GM21515 (cell line): ENCODE measurements around the gene PRSS57.
"Not testable (repeated sequence)": the region's sequence is repeated elsewhere in the genome, so short reads cannot be mapped to it uniquely, and the experiment has no call there.

Experiments
- ATAC-seq: cut with Tn5 transposase; IDR thresholded peaks from one replicate; pipeline ENCODE4 v1.9.1; 2021; ENCODE audit not compliant: unreplicated experiment

Gene PRSS57

GRCh38 chr19:695352-695949 is at the start of gene PRSS57:
Gene PRSS57, minus strand, starts transcription at chr19:695452. Its CDS starts 22 bp downstream, at chr19:695430.
- ATAC-seq: no peak

- no peak for ATAC-seq
Observed at GRCh38 chr19:743168-743687, 48.0 kb upstream of the PRSS57 start.

- no peak for ATAC-seq
Observed at GRCh38 chr19:742540-743075, 47.4 kb upstream of the PRSS57 start.

GRCh38 chr19:741506-742131 is 46.4 kb upstream of the PRSS57 start:
- ATAC-seq: no peak

GRCh38 chr19:740816-741505 is 45.7 kb upstream of the PRSS57 start:
- ATAC-seq: not testable (repeated sequence)

- no peak for ATAC-seq
Observed at GRCh38 chr19:739998-740715, 44.9 kb upstream of the PRSS57 start.

GRCh38 chr19:738509-739128 is 43.4 kb upstream of the PRSS57 start:
- ATAC-seq: no peak

- no peak for ATAC-seq
Observed at GRCh38 chr19:737591-738093, 42.4 kb upstream of the PRSS57 start.

- no peak for ATAC-seq
Observed at GRCh38 chr19:736125-736524, 40.9 kb upstream of the PRSS57 start.

GRCh38 chr19:734716-735115 is 39.5 kb upstream of the PRSS57 start:
- no peak for ATAC-seq

GRCh38 chr19:732148-733069 is 37.2 kb upstream of the PRSS57 start:
- ATAC-seq: no peak

GRCh38 chr19:731000-731399 is 35.7 kb upstream of the PRSS57 start:
- no peak for ATAC-seq

- ATAC-seq: no peak
Observed at GRCh38 chr19:729965-730668, 34.9 kb upstream of the PRSS57 start.

- not testable (repeated sequence) for ATAC-seq
Observed at GRCh38 chr19:729564-729963, 34.3 kb upstream of the PRSS57 start.

GRCh38 chr19:728011-728410 is 32.8 kb upstream of the PRSS57 start:
- no peak for ATAC-seq

GRCh38 chr19:726993-727956 is 32.0 kb upstream of the PRSS57 start:
- ATAC-seq: no peak

GRCh38 chr19:725461-726089 is 30.3 kb upstream of the PRSS57 start:
- ATAC-seq: no peak
